ENCODE measurements around the gene SH3GL1.

Gene SH3GL1

DNA sequence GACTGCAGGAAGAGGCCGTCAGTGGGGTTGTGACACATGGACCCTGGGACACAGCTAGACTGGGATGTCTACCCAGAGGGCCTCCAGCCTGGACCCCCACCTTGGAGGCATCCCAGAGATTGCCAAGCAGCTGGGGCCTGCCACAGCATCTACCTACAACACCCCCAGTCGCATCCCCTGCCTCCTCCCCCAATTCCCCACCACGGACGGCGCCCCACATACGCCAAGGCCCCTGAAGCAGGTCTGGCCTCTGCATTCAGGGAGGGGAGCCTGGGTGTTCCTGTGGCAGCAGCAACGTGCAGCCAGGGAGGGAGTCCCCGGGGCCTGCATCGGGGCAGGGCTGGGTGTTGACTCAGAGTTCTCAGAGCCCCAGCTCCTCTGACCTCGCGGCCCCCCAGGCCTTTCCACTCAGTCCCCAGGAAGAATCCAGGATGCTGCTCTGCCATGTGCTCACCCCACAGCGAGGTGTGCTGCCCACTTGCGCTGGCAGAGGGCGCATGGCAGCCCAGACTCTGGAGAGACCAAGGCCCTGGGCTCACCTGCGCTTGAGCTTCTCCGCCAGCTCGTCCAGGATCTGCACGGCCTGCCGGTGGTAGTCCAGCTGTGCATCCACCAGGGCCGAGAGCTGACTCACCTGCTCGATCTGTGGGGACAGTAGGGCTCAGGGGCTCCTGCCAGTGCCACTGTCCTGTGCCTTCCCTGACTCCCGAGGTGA is 37.4 kb downstream of the SH3GL1 start:
- no peak overlapping the region for H3K4me3 ChIP-seq (ENCODE audit: low read depth, low read length)
- TF ChIP-seq, protein P1, sequence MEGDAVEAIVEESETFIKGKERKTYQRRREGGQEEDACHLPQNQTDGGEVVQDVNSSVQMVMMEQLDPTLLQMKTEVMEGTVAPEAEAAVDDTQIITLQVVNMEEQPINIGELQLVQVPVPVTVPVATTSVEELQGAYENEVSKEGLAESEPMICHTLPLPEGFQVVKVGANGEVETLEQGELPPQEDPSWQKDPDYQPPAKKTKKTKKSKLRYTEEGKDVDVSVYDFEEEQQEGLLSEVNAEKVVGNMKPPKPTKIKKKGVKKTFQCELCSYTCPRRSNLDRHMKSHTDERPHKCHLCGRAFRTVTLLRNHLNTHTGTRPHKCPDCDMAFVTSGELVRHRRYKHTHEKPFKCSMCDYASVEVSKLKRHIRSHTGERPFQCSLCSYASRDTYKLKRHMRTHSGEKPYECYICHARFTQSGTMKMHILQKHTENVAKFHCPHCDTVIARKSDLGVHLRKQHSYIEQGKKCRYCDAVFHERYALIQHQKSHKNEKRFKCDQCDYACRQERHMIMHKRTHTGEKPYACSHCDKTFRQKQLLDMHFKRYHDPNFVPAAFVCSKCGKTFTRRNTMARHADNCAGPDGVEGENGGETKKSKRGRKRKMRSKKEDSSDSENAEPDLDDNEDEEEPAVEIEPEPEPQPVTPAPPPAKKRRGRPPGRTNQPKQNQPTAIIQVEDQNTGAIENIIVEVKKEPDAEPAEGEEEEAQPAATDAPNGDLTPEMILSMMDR (IDR thresholded peaks at IDR 0.05; ENCODE audit: low read depth, low read length, missing control alignments) = peak; percentile 10
- DNase-seq (ENCODE audit: low read depth) = no peak

- TF ChIP-seq, protein P1 (IDR thresholded peaks at IDR 0.05; ENCODE audit: low read depth, low read length, missing control alignments) = no peak
- no peak overlapping the region for H3K4me3 ChIP-seq (ENCODE audit: low read depth, low read length)
- no peak for DNase-seq (ENCODE audit: low read depth)
Measured at GRCh38 chr19:4362101-4362828, 38.1 kb downstream of the SH3GL1 start.

DNA sequence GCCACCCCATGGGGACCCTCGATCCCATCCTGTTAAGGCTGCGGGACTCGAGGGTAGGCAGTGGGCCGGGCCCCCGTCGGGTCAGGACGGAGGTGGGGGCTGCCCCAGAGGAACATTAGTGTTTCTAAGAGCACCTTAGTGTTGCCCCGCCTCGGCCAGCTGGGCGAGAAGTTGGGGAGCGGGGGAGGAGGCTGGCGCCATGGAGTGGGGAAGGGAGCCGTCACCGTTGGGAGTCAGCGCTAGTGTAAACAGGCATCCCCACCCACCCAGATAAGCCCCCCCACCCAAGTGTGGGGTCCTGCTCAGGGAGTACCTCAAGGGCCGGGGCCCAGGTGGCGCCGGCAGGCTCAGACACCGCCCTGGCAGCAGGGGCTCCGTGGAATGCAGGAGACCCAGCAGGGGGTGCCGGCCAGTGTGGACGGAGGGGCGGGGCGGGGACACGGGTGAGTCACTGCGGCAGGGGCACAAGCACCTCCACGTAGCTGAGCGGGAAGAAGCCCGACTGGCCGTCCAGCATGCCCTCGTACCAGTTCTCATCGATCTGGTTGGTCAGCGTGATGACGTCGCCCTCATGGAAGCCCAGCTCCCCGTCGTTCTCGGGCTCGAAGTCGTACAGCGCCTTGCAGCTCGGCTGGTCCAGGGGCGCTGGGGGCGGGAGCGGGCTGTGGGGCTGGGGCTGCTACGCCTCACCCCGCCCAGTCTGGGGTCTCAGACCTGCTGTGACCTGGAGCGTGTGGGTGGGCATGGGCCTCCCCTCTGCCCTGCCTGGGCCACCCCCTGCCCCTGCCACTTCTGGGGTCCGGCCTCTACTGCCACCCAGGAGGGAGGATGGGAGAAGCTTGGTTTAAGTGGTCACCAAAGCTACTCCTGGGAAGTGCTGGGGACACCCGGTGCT is 38.9 kb downstream of the SH3GL1 start:
- DNase-seq (ENCODE audit: low read depth) = no peak
- TF ChIP-seq, protein P1 (IDR thresholded peaks at IDR 0.05; ENCODE audit: low read depth, low read length, missing control alignments) = no peak
- H3K4me3 ChIP-seq (ENCODE audit: low read depth, low read length) = no peak overlapping the region

- TF ChIP-seq, protein P1 (IDR thresholded peaks at IDR 0.05; ENCODE audit: low read depth, low read length, missing control alignments) = no peak
- no peak for DNase-seq (ENCODE audit: low read depth)
Measured at GRCh38 chr19:4360641-4361151, 39.7 kb downstream of the SH3GL1 start.

DNA sequence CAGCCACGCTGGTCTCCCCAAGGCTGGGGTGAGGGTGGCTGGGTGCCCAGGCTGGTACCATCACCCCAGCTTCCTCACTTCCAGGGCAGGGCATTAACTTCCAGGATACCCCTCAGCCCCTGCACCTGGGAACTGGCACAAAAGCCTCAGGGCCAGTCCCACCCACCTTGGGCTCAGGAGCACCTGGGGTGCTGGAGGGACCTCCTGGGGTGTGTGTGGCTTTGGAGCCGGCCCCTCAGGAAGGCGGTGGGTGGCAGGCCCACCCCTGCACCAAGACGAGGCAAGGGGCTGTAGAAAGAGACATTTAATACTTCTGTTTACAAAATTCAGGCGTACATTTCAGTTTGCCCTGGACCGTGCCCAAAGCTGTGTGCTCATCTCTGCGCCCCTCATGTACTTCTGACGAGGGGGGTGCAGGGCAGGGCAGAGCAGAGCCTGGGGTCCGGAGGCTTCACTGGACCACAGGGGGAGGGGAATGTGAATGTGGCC is 40.2 kb downstream of the SH3GL1 start:
- TF ChIP-seq, protein P1 (IDR thresholded peaks at IDR 0.05; ENCODE audit: low read depth, low read length, missing control alignments) = no peak
- no peak for DNase-seq (ENCODE audit: low read depth)
- no peak overlapping the region for H3K4me3 ChIP-seq (ENCODE audit: low read depth, low read length)

More at GRCh38 chr19:4360641-4361151, 39.7 kb downstream of the SH3GL1 start:
- H3K4me3 ChIP-seq (ENCODE audit: low read depth, low read length) = no peak overlapping the region

- TF ChIP-seq, protein P1 (IDR thresholded peaks at IDR 0.05; ENCODE audit: low read depth, low read length, missing control alignments) = no peak
- H3K4me3 ChIP-seq (ENCODE audit: low read depth, low read length) = no peak overlapping the region
- DNase-seq (ENCODE audit: low read depth) = no peak
Measured at GRCh38 chr19:4359627-4360000, 40.7 kb downstream of the SH3GL1 start.
